Stimulated activated CD4-positive, alpha-beta T cell treated with anti-CD3 and anti-CD28 coated beads, Interleukin-1b, Interleukin-23, amount 100 ng/mL, for 24 hours (primary cell): ENCODE data around the gene SHH.

Experiments used
- DNase-seq, 4 experiments: peaks; one replicate each; pipeline ENCODE4 v3.0.0-alpha.2; 2020; ENCODE audit warnings: low read depth in 4 of 4, low spot score in 1 of 4

SHH gene

DNA sequence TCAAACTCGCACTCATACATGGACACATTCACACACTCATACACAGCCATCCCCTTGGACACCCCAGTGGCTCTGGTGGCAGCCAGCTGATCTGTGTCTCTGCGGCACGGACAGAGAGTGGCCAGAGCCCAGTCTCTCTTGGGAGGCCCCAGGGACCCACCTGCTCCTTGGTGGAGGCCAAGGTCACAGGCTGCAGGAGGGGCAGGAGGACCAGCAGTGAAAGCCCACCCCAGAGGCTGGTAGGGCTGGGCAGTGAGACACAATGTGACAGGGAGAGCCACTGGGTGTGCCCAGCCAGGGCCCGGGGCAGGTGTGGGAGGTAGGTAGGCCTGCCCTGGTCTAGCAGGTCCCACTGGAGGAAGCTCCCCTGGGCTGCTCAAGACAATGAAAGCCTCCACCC, 18.5 kb downstream of the SHH start:
- no peak for DNase-seq

DNA sequence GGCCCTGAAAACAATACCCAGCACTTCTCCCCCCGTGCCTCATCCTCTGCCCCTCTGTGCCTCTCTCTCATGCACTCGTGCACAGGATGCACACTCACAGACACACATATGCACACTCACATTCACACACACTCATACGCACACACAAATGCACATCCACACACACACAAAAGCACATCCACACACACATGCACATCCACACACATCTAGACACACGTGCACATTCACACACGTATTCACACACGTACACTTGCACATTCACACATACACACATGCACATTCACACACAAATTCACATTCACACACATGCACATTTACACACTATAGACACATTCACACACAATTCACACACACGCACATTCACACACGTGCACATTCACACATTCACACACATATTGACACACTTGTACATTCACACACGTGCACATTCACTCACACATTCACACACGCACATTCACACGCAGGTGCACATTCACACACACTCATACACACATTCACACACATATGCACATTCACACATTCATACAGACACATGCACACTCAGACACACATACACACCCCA, 19.2 kb downstream of the SHH start:
- no peak for DNase-seq

DNA sequence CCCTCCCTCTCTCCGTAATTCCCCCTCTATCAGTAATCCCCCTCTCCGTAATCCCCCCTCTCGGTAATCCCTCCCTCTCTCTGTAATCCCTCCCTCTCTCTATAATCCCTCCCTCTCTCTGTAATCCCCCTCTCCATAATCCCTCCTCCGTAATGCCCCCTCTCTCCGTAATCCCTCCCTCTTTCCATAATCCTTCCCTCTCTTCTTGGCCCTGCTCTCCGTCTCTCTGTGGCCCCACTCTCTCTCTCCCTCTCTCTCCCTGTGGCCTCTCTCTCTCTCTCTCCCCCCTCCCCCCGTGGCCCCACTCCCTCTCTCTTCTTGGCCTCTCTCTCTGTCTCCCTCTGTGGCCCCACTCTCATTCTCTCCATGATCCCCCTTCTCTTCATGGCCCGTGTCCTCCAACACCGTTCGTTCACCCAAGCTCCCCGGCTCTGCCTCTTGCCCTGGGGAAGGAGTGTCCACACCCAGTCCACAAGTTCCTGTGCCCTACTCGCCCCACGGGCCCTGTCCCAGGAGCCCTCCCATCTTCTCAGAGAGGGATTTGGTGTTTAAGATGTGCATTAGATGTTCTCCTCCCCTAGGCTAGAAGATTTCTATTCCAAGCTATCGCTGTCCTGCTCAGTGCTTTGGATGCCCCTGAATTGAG, 19.8 kb downstream of the SHH start:
- DNase-seq = no peak

DNA sequence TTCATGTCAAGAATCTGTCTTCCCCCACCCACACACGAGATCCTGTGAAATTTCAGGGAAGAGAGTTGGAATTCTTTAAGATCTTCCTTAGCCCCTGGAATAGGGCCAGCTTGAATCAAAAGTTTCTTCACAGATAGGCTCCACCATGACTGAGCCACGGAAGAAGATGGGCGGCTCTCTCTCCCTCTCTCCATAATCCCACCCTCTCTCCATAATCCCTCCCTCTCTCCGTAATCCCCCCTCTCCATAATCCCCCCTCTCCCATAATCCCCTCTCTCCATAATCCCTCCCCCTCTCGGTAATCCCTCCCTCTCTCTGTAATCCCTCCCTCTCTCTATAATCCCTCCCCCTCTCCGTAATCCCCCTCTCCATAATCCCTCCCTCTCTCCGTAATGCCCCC, 20.4 kb downstream of the SHH start:
- no peak for DNase-seq

DNA sequence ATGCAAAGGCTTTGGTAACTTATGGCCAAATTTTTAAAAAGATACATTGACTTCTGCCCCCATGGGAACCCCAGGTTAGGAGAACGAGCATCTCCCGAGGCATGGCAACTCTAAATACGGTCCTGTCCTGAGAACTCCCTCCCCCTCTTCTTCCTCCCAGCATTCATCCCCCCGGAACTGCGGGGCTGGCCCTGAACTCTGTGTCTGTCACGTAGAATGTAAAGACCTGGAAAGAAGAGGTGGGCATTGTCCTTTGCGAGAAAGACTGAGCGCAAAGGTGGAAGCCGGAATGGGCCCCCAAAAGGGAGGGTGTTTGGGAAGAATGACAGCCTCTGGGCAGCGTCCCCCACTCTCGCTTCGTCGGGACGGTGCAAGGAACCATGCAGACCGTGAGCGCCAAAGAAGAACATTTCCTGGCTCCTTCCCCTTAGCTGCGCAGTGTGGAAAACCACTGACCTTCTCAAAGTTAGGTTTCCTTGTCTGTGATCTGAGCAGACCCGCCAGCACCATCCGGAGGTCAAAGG, 21.0 kb downstream of the SHH start:
- no peak for DNase-seq

DNA sequence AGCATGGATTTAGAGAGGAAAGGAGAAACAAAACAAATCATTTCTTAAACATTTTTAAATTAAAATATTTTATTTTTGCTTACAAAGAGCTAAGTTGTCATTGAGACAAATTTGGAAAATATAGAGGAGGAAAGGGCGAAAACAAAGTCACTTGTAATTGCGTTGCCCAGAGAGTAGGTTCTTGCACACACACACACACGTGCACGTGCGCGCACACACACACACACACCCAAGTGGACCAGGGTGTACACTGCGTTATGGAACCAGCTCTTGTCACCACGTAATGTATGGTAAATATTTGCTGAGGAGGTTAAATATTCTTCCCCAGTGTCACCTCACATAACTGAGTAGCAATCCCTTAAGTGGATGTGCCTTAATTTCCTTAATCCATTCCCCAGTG, 21.6 kb downstream of the SHH start:
- no peak for DNase-seq

DNA sequence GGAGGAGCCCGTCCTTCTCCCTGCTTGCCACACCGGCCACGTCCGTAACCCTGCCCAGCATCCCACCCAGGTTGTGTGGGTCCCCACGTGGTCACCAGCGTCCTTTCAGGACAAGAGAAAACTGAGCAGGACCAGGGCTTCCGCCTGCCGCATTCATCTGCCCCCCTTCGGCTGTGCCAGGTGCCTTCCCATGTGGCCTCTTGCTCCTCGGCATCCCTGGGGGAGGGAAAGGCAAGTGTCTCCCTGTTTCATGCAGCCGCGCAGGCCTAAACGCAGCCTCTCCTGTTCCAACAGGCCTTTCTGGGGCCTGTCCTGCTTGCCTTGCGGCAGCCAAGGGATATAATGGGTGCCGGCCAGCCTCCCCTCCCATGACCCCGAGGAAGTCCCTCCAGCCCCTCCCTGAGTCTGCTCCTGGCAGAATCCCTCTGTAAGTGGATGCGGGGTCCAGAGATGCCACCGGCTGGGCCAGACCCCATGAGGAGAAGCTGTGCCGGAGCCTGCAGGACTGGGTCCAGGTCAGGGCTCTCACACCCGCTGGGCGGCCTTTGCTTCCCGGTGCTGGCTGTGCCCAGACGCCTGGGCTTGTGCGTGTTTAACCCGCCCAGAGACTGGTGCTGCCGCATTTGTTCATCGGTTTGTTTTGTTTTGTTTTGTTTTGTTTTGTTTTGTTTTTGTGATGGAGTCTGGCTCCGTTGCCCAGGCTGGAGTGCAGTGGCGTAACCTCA, 23.1 kb downstream of the SHH start:
- DNase-seq = no peak

DNA sequence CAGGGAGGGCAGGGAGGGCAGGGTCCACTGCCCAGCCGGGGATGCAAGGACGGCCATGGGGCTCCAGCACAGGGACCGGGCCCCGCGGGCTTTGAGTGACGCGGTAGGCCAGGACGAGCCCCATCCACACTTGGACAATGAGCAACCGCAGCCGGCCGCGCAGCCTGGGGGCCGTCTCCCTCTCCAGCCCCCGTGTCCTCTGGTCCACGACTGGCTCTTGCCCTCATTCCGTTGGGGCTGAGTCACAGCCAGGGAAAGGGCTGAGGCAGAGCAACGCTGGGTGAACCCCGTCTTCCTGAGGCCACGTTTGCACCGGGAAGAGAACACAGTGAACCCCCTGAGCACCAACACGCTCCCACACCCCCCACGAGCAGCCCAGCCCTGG, 23.7 kb downstream of the SHH start:
- DNase-seq = no peak

DNA sequence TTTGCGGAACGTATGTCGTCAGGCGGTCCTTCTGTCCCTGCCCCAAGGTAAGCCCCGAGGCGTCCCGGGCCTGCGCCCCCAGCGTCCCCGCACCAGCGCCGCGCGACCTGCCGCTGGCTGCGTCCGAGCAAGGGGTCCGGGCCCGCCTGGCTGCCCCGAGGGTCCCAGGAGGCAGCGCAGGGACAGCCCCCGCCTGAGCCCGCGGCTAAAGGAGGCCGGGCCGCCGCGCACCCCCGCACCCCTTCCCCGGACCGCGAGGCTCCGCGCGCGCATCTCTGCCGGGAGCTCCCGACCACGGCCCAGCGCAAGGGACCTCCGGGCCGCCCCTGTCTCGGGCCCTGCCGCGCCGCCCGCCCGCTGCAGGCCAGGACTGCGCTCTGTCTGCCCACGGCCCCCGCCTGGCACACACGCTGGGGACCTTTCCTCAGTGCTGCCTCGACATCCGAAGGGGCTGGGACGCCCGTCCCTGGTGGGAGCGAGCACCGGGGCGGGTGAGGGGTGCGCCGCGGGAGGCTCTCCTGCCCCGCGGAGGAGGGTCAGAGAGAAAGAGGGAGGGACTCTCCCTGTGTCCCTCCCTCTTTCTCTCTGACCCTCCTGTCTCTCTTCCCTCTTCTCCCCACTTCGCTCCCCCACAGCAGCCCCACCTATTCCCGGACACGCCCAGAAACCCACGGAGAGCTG, 25.0 kb downstream of the SHH start:
- DNase-seq = no peak

DNA sequence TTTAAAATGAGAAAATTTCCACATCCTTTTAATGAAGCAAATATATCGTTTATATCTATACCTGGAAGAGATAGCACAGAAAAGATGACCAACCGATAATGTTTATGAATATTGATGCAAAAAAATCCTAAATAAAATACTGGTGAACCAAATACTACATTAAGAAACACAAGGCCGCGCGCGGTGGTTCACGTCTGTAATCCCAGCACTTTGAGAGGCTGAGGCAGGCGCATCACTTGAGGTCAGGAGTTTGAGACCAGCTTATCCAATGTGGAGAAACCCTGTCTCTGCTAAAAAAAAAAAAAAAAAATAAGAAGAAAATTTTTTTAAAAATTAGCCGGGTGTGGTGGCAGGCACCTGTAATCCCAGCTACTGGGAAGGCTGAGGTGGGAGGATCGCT, 25.8 kb downstream of the SHH start:
- no peak for DNase-seq

DNA sequence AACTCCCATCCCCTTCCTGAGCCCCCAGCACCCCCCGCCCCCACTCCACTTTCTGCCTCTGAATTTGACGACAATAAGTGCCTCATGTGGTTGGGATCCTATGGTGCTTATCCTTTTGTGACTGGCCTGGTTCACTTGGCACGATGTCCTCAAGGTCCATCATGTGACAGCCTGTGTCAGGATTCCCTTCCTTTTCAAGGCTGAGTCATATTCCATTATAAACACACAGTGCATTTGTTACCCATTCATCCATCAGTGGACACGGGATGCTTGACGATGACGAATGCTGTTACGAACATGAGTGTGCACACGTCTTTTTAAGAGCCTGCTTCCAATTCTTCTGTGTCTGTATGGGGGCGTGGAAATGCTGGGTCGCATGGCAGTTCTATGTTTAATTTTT, 26.7 kb downstream of the SHH start:
- DNase-seq = no peak

DNA sequence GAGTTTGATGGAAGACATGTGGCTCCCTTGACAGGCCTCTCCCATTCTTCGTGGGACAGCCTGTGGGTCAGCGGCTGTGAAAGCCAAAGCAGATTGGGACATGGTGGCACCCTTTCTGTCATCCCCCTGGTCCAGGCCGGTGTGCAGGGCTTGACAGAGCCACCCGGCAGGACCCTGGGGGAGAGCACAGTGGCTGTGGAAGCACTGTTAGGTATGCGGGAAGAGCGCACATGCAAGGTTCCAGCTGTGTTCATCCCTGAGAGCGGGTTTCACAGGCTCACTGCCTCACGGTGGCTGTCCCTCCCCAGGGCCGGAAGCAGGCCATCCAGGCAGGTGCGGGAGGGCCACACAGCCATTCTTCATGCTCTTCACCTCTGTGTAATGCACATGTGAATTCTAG, 29.8 kb downstream of the SHH start:
- DNase-seq = no peak

DNA sequence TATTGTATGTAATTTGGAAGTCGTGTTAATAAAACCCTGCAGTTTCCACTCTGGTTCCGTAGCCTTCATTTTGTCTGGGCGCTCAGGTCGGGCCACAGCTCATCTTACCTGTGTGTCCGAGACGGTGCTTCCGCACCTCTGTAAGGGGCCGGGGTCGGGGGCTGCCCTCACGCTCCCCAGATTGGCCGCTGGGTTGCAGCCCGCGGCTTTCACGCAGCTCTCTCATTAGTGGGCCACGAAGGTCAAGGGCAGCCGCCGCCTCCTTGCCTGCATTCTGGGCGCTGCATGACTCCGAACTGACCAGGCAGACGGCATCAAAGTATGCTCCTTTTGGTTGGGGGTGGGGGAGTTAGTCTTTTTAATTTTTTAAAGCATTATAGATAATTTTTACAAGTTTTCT, 30.8 kb downstream of the SHH start:
- no peak for DNase-seq

DNA sequence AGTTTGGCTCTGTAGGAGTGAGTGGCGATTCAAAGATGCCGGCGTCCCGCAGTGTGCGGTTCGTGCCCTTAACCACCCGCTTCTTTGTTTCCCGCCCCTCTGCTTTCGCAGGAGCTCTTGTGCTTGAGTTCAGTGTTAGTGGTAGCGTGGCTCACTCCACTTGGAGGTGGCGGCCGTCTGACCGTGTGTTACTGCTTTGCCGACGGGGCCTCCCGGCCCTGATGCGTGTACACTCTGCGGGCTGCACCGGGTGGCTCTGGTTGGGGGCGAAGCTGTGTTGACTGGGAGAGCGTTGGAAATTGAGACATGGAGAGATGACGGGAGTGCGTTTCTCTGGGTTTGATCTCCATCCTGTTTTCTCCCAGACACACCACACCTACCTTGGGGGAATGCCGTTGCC, 31.4 kb downstream of the SHH start:
- DNase-seq = no peak

DNA sequence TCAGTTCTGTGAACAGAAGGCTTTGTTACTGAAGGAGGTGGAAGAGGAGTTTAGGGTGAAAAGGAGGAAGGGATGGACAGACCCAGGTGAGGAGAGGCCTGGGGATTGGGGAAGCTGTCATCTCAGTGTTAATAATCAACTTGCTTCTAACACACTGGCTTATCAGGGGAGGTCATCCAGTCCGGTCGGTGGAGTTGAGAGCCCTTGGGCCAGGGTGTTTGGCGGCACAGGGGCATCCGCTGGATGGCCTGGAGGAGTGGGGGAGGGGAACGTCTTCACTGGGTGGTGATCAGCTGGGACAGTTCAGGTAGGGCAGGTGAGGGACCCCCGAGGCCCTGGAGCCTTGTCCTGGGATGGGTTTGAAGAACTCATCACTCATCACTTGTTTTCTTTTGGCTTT, 33.9 kb downstream of the SHH start:
- DNase-seq = no peak

DNA sequence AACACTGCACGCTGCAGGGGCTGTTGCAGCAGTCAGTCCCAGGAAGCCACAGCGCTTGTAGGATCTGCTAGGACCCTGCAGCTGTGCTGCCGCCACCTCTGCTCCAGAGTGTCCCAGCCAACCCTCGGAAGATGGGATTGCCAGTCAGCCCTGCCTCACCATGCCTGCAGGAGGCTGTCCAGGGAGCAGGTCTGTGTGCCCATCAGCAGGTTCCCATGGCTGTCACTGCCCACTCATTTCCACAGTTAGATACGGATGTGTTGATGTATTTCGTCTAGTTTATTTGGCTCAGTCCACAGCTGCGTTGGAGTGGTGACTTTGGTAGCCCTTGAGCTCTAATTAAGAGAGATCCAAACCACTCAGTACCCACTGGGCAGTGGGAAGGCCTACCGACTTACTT, 35.7 kb downstream of the SHH start:
- no peak for DNase-seq

DNA sequence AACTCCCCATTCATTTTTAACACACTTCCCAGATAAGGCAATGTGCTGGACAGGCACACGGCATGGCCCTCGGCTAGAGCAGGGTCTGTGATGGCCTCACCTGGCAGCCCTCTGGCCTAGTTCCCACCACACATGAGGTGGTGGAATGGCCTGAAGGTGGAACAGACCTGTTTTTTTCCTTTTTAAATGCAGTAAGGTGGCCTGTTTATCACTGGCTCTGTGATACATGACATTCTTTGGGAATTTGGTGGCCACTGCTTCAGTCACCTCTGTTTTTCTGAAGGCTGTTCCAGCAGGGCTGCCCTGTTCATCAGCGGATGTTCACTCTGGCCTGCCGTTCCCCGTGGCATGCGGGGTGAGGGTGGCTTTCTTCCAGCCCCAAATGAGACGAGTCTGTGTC, 36.6 kb downstream of the SHH start:
- DNase-seq = no peak

DNA sequence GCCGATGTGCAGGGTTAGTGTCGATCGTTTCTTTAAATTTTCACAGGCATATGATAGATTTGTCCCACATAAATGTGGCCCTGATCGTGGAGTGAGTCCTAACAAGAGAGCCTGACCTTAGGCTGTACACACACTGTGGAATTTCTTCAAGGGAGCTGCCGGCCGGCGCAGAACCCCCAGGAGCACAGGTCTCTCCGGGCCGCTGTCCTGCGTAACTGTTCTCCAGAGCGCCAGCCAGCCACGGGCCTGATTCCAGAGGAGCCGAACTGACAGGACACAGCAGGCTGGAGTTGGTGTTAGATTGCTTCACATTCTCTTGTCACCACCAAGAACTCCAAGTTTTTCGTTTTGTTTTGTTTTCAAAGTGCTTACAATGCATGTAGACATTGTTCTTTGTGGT, 37.3 kb downstream of the SHH start:
- no peak for DNase-seq

DNA sequence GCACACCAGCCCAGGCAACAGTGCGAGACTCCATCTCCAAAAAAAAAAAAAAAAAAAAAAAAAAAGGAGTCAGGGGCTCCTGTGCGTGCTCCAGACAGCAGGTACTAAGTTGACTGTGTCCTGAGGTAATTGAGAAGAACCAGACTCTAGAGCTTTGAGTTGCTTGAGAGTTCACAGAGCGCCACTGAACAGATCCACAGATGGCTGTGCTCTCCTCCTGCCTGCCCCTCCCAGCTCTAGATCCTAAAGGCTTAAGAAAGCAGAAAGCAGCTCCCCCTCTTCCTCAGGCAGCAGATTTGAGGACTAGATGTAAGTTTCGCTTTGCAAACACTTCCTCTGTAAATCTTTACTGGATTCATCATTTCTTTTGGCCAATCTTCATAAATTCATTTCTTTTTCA, 38.7 kb downstream of the SHH start:
- no peak for DNase-seq

DNA sequence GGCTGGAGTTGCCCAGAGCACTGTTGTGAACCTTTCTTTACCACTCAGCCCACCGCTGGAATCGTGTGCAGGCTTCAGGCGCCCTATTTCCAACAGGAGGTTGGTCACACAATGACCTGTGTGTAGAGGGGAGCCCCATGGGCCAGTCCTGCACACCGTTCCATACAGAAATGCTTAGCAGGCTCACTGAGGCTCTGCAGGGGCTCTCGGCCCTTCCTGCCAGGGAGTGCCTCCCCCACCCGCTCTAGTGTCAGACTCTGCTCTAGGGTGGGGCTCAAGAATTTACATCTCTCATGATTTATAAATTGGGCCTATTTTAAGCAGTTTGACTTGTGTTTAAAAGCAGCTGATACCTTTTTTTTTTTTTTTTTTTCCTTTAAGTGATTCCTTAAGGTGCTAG, 42.0 kb downstream of the SHH start:
- no peak for DNase-seq

DNA sequence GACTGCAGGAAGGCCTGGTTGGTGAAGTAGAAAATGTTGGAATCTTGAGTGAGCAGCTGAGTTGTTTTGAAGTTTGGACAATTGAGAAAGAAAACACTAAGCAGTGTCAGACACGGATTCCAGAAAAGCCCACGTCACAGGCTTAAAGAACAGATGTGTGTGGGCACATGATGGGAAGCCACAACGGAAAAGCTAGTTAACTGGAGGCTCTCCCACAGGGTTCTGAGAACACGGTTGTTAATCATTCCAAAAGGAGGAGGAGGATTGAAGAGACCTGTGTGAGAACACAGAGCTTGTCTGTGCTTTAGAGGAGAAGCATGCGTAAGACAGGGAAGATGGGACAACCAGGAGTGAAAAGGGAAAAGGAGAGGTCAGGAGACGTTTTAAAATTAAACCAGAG, 42.6 kb downstream of the SHH start:
- no peak for DNase-seq
